ENCODE results near the gene GPHA2. TPM values are rescaled to one million over a fixed set of nuclear protein-coding genes. Genes with fewer than 3 reads are reported as not detected.
A peak's percentile ranks its signal among the peaks of the same experiment; 100 is the strongest.

Gene GPHA2
- total and polyA plus RNA-seq, 10 of the 15 experiments (the other 5 are each of a cell fraction or from before 2014, with no cell fraction given) = not detected

GRCh38 chr11:64887757-64888405 is 47.8 kb downstream of the GPHA2 start (continued):
- TF ChIP-seq FOS (IDR thresholded peaks at IDR 0.05; ENCODE audit: borderline replicate concordance, extremely low read depth, insufficient read length) (no peak), EP300 (IDR thresholded peaks at IDR 0.05; ENCODE audit: borderline replicate concordance in 1 of 2, control insufficient read depth in 1 of 2, low read depth in 2 of 2, low read length in 2 of 2) (no peak), SUZ12 (IDR thresholded peaks at IDR 0.05; ENCODE audit: unreplicated experiment) (no peak), GATAD2B (conservative IDR thresholded peaks at IDR 0.05; ENCODE audit: low read depth) (peak; percentile 61; the same call in 1 of the 2 replicates), RFX5 (IDR thresholded peaks at IDR 0.05; ENCODE audit: low read depth, low read length) (no peak), TBL1XR1 (IDR thresholded peaks at IDR 0.05; ENCODE audit: low read depth, low read length) (no peak), CREB1 (IDR thresholded peaks at IDR 0.05; ENCODE audit: low read depth) (0 out of 2 replicates have a peak, but pooled peaks have one; percentile 16), HDGF (IDR thresholded peaks at IDR 0.05) (peak; percentile 97), NFXL1 (IDR thresholded peaks at IDR 0.05; ENCODE audit: borderline replicate concordance) (no peak), CHD1 (IDR thresholded peaks at IDR 0.05; ENCODE audit: low read depth, low read length) (no peak), FOXK2 (IDR thresholded peaks at IDR 0.05) (no peak), TARDBP (IDR thresholded peaks at IDR 0.05; ENCODE audit: borderline replicate concordance) (no peak), IRF4 (IDR thresholded peaks at IDR 0.05; ENCODE audit: low read depth, low read length) (no peak), POLR2AphosphoS2 (IDR thresholded peaks at IDR 0.05; ENCODE audit: low read depth, low read length) (no peak), RAD21 (IDR thresholded peaks at IDR 0.05; ENCODE audit: insufficient read depth, low read depth, low read length) (peak; percentile 42), RAD51 (IDR thresholded peaks at IDR 0.05) (no peak), USF2 (IDR thresholded peaks at IDR 0.05; ENCODE audit: borderline replicate concordance, low read depth, low read length) (no peak), PML (IDR thresholded peaks at IDR 0.05; ENCODE audit: low read length) (no peak), JUNB (IDR thresholded peaks at IDR 0.05) (no peak), E4F1 (IDR thresholded peaks at IDR 0.05; ENCODE audit: borderline replicate concordance, partially characterized antibody) (no peak), IKZF2 (IDR thresholded peaks at IDR 0.05) (no peak), ZNF384 (IDR thresholded peaks at IDR 0.05; ENCODE audit: borderline replicate concordance, low read depth, low read length) (no peak), MYB (IDR thresholded peaks at IDR 0.05; ENCODE audit: borderline replicate concordance, low read depth, low read length) (no peak)
- TF ChIP-seq, protein P1, sequence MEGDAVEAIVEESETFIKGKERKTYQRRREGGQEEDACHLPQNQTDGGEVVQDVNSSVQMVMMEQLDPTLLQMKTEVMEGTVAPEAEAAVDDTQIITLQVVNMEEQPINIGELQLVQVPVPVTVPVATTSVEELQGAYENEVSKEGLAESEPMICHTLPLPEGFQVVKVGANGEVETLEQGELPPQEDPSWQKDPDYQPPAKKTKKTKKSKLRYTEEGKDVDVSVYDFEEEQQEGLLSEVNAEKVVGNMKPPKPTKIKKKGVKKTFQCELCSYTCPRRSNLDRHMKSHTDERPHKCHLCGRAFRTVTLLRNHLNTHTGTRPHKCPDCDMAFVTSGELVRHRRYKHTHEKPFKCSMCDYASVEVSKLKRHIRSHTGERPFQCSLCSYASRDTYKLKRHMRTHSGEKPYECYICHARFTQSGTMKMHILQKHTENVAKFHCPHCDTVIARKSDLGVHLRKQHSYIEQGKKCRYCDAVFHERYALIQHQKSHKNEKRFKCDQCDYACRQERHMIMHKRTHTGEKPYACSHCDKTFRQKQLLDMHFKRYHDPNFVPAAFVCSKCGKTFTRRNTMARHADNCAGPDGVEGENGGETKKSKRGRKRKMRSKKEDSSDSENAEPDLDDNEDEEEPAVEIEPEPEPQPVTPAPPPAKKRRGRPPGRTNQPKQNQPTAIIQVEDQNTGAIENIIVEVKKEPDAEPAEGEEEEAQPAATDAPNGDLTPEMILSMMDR (IDR thresholded peaks at IDR 0.05 in 2 of 3, conservative IDR thresholded peaks at IDR 0.05 in 1 of 3; ENCODE audit: control insufficient read depth in 2 of 3, extremely low read depth in 1 of 3, insufficient read depth in 1 of 3, low read depth in 3 of 3, low read length in 3 of 3) = peak; percentile 93 to 96 (median 96)
- TF ChIP-seq, protein P2, sequence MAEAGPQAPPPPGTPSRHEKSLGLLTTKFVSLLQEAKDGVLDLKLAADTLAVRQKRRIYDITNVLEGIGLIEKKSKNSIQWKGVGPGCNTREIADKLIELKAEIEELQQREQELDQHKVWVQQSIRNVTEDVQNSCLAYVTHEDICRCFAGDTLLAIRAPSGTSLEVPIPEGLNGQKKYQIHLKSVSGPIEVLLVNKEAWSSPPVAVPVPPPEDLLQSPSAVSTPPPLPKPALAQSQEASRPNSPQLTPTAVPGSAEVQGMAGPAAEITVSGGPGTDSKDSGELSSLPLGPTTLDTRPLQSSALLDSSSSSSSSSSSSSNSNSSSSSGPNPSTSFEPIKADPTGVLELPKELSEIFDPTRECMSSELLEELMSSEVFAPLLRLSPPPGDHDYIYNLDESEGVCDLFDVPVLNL (IDR thresholded peaks at IDR 0.05; ENCODE audit: low read depth, low read length) = no peak

Data from GM12878 (cell line).